AG04449 (cell line): Measurements from ENCODE around the gene ZBTB7A.
A peak's percentile ranks its signal among the peaks of the same experiment; 100 is the strongest.
"Not testable (repeated sequence)": the region's sequence is repeated elsewhere in the genome, so short reads cannot be mapped to it uniquely, and the experiment has no call there.

Experiments
- CTCF ChIA-PET: fragments of 350-600 bp; formaldehyde crosslinking; extraction: SDS; loops from one replicate; lab custom pipeline; 2021; ENCODE audit warnings: antibody characterized with exemption; lab: Yijun Ruan, JAX
- POLR2A ChIA-PET: fragments of 400-600, 350-600 bp; formaldehyde crosslinking; extraction: SDS; loops from one replicate; lab custom pipeline; 2020; ENCODE audit warnings: antibody characterized with exemption, inconsistent platforms; lab: Yijun Ruan, JAX
- DNase-seq: peaks from one replicate; pipeline ENCODE4 v3.0.0-alpha.2; 2010; ENCODE audit warnings: low read depth, low spot score
- H3K4me3 ChIP-seq: 2 replicates; pipeline ENCODE4 v1.5.1; 2011; ENCODE audit warnings: low read depth, mild to moderate bottlenecking, control low read depth, low read length
- TF ChIP-seq, protein P1 (sequence below): IDR thresholded peaks from one replicate; pipeline ENCODE4 v1.5.1; 2011; ENCODE audit warnings: mild to moderate bottlenecking, moderate library complexity, low read length, control low read depth, inconsistent platforms; ENCODE audit not compliant: insufficient read depth; ENCODE audit errors: missing control alignments

Gene ZBTB7A

DNA sequence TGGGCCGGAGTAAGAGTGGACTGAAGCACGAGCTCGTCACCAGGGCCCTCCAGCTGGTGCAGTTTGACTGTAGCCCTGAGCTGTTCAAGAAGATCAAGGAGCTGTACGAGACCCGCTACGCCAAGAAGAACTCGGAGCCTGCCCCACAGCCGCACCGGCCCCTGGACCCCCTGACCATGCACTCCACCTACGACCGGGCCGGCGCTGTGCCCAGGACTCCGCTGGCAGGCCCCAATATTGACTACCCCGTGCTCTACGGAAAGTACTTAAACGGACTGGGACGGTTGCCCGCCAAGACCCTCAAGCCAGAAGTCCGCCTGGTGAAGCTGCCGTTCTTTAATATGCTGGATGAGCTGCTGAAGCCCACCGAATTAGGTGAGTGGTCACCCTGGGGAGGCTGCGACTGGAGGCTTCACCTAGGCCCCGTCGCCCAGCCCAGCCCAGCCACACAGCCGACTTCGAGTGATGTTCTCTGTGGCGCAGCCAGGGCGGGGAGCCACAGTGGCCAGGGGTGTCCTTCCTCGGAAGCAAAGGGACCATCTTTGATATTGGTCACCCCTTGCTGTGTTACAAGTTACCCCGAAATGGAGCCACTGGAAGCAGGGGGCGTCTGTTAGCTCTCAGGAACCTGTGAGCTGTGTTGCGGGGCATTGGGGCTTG, 53.6 kb downstream of the ZBTB7A start:
- POLR2A ChIA-PET, result no interaction called here

DNA sequence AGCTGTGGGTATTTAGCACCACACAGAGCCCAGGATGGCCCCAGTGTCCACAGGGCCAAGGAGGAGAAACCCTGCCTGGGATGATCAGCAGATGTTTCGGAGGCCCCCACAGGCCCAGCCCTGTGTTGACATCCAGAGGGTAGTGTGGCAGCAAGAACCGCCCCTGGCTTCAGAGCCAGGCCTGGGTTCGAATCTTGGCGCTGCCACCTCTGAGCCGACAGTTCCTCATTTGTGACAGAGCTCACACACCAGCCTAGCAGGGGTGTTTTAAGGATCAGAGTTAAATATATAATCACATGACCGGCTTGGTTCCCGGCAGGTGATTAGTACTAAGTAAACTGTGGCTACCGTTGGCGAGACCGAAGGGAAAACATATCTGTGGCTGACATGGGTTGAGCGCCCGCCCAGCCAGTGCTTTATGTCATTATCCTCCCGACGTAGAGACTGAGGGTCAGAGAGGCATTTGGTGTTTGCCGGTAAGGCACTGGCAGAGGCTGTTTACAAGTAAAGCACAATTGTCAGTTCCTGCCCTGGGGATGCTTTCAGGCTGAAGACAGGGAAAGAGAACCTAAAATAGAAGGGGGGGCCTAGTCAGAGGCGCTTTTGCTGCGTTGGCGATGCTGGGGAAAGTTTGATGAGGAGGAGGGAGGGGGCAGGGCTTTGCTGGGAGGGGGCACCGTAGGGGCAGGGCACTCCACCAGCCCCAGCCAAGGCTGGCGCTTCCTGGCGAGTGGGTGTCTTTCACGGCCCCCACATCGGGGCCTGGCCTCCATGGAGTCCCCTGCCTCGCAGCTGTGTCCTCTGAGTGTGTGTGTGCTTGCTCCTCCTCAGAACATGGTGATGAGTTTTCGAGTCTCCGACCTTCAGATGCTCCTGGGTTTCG, 54.4 kb downstream of the ZBTB7A start:
- no peak overlapping the region for H3K4me3 ChIP-seq
- DNase-seq, result no peak
- ChIA-PET POLR2A (no interaction called here), CTCF (interaction anchor here (1.7 kb wide), 1 partner anchor 27 kb away, joined by 4 read pairs; the partner anchor contains the start of gene EEF2)
- TF ChIP-seq, protein P1, sequence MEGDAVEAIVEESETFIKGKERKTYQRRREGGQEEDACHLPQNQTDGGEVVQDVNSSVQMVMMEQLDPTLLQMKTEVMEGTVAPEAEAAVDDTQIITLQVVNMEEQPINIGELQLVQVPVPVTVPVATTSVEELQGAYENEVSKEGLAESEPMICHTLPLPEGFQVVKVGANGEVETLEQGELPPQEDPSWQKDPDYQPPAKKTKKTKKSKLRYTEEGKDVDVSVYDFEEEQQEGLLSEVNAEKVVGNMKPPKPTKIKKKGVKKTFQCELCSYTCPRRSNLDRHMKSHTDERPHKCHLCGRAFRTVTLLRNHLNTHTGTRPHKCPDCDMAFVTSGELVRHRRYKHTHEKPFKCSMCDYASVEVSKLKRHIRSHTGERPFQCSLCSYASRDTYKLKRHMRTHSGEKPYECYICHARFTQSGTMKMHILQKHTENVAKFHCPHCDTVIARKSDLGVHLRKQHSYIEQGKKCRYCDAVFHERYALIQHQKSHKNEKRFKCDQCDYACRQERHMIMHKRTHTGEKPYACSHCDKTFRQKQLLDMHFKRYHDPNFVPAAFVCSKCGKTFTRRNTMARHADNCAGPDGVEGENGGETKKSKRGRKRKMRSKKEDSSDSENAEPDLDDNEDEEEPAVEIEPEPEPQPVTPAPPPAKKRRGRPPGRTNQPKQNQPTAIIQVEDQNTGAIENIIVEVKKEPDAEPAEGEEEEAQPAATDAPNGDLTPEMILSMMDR, result no peak

More for the DNA sequence above, 53.6 kb downstream of the ZBTB7A start:
- CTCF ChIA-PET, result interaction anchor here (1.7 kb wide), 1 partner anchor 27 kb away, joined by 4 read pairs; the partner anchor contains the start of gene EEF2
- no peak overlapping the region for H3K4me3 ChIP-seq
- TF ChIP-seq, protein P1, result no peak
- no peak for DNase-seq

DNA sequence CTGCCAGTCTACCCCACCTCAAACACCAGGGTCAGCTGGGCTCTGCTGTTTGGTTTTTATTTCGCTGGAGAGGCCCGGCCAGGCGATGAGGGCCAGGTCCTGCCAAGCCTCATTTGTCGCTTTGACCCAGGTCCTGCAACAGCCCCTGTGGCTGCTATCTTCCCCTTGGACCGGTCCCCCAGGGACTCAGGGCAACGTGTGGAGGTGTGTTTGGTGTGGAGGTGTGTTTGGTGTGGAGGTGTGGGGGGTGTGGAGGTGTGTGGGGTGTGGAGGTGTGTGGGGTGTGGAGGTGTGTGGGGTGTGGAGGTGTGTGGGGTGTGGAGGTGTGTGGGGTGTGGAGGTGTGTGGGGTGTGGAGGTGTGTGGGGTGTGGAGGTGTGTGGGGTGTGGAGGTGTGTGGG, 55.3 kb downstream of the ZBTB7A start:
- CTCF ChIA-PET, DNase-seq, POLR2A ChIA-PET, H3K4me3 ChIP-seq: not testable (repeated sequence)

- CTCF ChIA-PET, result no interaction called here
- no peak for DNase-seq
- TF ChIP-seq, protein P1, result no peak
- H3K4me3 ChIP-seq, result no peak overlapping the region
- POLR2A ChIA-PET, result interaction anchor here (1.8 kb wide), 1 partner anchor 26 kb away, joined by 5 read pairs; the partner anchor contains the start of gene EEF2
Measured at GRCh38 chr19:4010808-4011110, 55.9 kb downstream of the ZBTB7A start.

DNA sequence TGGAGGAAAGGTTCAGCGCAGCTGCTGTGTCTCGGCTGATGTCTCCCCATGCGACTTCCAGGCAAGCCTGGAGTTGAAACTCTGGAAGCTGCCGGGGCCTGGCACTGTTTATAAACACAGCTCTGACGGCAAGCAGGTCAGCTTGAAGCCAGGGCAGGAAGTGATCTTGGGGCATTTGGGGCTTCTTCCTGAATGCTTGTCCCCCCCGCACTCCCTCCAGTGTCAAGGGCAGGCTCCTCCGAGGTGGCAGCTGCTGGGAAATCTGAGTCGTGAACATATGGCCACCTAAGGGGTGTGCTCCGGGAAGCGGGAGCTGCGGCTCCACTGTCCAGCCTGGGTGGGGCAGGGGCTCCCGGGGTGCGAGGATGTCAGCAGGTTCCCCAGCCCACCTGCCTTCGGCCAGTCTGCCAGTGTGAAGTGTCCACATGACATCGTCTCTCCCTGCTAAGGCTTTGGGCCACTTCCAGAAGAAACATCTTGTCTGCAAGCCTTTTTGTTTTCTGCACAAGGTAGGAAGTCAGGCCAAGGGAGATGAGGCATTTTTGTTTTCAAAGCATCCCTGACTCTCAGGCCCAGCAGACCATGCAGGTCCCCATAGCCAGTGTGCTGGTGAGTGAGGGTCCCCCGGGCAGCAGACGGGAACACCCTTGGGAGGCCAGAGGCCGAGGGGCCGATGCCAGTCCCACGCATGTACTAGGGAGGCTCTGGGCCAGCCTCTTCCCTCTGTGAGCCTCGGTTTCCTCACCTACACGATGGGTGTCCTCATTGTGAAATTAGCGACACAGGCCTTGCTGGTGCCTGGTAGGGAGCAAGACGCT, 56.5 kb downstream of the ZBTB7A start:
- DNase-seq, result no peak
- ChIA-PET CTCF (interaction anchor here (1.3 kb wide), 1 partner anchor 22 kb away, joined by 12 read pairs; no protein-coding TSS in a partner anchor), POLR2A (interaction anchor here (0.7 to 1.8 kb wide), 2 partner anchors 25 to 49 kb away, joined by 3 to 5 read pairs; partner anchors contain the start of gene EEF2)
- TF ChIP-seq, protein P1, result no peak
- H3K4me3 ChIP-seq, result peak overlapping the region; percentile 32

- no peak for DNase-seq
- H3K4me3 ChIP-seq, result peak overlapping the region; percentile 88
- POLR2A ChIA-PET, result interaction anchor here (1.1 to 2.0 kb wide), 2 partner anchors 11 to 23 kb away, joined by 4 to 5 read pairs; partner anchors contain the start of gene EEF2
- TF ChIP-seq, protein P1, result no peak
- CTCF ChIA-PET, result interaction anchor here (1.0 to 3.0 kb wide), 4 partner anchors 18 to 199 kb away, joined by 3 to 19 read pairs (median 10); no protein-coding TSS in a partner anchor
Measured at GRCh38 chr19:4007836-4008539, 58.7 kb downstream of the ZBTB7A start.
